SIG-M5 treated with dmso at 0.1 percent for 504 hours (cell line): ENCODE data around the gene CRAT.
A peak's percentile ranks its signal among the peaks of the same experiment; 100 is the strongest.

Source experiments
- DNase-seq: peaks from one replicate; lab custom pipeline; 2025; ENCODE audit not compliant: unreplicated experiment; lab: John Stamatoyannopoulos, UW

Gene CRAT

GRCh38 chr9:129111528-129112151 is 1.0 kb upstream of the CRAT start:
- peak; percentile 20 for DNase-seq

DNA sequence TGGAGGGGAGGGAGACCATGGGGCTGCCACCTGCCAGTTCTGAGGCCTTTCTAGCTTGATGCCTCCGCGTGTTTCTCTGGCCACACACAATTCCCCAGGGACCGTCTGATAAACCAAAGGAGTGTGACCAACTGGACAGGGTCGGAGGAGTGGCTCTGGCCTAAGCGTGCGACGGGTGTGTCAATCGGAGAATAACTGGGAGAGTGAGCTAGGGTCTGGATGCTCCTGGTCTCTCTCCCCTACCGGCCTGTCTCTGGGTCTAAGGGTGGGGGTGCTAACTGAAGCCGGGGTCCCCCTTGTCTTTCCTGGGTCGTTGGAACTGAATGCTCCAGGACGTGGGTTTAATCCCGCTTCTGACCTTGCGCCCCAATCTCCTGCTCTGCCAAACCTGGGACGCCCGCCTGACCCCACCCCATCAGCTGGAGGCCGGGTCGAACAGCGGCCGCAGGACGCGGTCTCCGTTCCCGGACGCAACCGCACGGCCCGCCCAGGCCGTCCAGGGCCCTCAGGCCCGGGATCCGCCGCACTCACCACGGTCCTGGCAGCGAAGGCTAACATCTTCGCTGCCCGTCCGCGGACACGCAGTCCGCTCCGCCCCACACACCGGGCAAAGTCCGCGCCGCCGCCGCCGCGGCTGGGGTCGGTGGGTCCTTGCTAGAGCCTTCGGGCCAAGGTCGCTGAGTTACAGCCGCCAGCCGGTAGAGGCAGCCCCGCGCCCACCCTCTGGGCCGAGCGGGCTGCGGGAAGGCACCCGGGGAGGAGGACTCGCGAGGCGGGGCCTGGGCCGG is 447 bp downstream of the CRAT start:
- no peak for DNase-seq

GRCh38 chr9:129109537-129109903 is 1.1 kb downstream of the CRAT start:
- peak; percentile 71 for DNase-seq

DNA sequence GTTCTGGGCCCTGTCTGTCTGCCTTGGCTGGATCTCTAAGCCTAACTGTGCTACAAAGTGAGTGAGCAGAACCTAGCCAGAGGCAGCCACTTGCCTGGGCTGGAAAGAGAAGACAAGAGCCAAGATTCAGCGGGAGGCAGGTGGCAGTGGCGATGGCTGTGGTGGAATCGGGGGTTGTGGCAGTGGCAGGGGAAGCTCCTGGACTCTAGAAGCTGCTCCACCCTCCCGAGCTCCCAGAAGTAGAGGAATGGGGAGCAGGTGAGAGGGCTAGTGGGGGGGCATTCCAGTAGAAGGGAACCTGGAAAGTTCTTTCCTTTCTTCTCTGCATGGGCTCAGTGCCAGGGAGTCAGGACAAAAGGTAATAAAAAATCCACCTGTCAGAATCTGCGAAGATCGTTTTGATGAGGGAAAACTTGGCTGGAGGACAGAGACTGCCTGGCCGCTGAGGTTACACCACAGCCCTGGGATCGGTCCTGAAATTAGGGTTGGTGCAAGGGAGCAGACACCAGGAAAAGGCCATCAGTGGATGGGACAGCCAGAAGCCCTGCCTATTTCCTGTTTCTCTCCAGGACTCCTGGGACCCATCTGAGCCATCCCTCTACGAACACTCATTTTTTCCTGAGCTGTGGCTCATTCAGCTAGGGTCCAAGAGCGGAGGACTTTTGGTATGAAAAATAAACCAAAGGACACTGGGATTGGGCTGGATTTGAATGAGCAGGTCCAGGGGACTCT is 1.6 kb downstream of the CRAT start:
- DNase-seq, result no peak

DNA sequence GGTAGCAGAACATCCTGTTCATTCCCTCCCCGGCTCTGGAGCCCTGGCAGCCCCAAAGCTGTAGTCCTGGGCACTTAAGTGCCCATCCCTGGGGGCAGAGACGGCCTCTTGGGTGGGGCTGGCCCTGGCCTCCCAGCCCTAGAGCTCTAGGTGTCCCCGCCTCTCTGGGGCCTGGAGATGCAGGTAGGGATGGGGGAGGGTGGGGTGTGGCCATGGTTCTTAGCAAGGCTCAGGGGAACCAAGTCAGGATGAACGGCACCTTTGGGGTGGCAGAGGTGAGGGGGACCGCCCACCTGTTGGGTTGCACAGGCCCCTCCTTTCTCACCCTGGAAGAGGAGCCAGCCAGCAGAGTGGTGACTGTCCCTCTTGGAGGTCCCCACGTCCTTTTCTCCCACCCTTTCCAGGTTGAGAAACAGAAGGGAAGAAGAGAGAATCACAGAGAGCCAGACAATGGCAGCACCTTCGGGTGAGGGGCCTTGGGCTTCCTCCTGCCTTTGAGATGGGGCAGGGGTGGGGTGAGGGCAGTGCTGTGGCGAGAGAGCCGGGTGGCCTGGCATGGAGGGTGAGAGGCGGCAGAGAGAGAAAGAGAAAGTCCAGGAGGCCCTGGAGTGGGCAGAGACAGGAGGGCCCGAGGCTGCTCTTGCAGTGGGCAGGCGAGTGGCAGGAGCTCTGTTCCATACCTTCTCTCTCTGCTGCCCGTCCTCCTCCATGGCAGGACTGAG is 2.3 kb downstream of the CRAT start:
- no peak for DNase-seq

DNA sequence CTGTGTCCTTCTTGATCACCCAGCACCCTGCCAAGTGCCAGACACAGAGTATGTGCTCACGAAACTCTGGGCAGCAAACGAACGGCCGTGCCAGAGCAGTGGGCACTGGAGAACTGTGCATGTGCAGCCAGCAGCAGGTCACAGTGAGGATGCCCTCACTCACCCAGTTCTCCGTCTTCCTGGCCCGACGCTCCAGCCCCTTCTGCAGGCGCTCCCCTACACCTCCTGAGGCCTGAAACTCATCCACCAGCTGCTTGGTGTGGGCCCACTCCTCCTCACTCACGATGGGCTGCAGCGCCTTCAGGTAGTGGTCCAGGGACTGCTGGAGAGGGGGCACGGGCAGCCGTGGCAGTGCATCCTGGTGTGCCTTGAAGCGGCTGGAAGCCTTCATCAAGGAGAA is 2.9 kb downstream of the CRAT start:
- DNase-seq, result no peak

GRCh38 chr9:129105857-129106694 is 4.5 kb downstream of the CRAT start:
- no peak for DNase-seq

GRCh38 chr9:129104051-129104450 is 6.5 kb downstream of the CRAT start:
- DNase-seq, result no peak

DNA sequence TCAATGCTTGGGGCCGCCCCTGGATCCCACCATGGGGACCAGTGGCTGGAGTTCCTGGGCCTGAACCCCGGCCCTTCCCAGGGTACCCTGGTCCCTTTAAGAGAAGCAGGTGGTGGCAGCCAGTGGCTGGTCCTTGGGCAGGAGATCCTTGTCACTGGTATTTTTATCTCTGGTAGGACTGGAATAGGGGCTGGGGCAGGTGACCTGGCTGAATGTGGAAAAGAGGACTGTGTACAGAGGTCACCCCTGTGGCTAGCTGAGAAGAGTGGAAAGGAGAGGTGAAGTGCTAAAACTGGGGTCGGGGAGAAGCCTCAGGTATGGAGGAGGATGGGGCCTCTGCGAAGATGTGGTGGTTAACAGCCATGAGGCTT is 7.0 kb downstream of the CRAT start:
- DNase-seq, result no peak

DNA sequence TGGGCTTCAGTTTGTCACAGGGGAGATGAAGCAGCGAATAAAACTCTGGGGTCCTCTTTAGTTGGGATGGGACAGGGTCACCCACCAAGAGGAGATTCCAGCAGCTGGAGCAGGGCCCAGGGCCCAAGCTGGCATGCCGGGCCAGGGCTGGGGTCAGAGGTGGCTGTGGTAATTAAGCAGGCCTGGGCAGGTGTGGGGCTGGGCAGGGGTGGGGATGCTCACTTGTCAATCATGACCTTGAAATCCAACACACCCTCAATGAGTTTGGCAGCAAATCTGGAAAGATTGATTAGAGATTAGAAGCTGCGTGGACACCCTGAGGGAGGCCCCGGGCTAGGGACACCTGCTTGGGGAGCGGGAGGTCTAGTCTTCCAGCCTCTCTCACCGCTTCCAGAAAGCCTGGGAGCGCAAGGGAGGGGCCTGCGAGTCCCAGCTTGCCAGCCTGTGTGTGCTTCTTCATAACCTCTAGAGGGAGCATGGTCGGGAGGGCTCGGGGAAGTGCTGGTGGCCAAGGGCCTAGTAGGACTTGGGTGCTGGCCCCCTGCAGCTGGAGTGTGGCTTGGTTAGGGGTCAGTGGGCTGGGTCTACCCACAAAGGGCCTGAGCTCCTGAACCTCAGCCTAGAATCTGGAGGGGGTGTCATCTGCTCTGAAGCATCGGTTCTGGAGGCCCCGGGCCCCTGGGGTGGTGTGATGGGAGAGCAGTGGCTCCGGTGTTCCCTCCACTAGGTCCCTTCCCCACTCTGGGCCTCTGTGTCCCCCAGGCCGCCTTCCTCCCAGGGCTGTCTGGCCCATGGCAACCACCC is 7.6 kb downstream of the CRAT start:
- DNase-seq, result peak; percentile 65

GRCh38 chr9:129102095-129102525 is 8.5 kb downstream of the CRAT start:
- DNase-seq, result no peak

- DNase-seq, result no peak
Observed at GRCh38 chr9:129101279-129101678, 9.3 kb downstream of the CRAT start.

DNA sequence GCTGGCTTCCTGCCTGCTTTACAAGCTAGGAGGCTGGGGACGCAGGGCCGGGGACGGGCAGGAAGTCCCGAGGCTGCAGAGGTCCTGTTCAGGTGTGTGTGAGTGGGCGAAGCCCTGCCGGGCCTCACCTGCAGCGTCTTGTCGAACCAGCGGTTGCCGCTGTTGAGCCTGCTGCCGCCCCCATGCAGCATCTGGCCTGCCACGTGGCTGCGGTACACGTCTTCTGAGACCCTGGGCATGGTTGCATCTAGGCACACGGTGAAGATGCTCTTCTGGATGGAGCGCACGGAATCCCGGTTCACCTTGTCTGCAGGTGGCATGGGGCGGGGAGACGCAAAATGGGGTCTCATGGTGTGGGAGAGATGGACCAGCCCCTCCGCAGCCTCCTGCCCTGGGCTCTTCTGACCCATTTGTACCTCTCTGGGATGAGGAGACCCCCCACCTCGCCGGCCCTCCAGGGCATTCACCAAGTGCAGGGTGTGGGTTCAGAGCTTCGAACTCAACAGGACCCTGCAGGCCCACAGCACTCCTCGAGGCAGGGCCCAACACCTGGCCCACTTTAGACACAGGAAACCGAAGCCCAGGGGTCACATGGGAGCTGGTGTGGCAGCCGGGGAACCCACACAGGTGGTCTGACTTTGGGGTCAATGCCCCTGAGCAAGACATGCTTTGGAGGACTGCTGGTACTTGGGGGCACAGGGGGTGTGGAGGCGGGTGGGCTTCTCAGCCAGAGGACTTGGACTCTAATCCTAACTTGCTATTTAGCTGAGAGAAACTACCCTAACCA is 10.0 kb downstream of the CRAT start:
- DNase-seq, result no peak

- no peak for DNase-seq
Observed at GRCh38 chr9:129098328-129098727, 12.3 kb downstream of the CRAT start.

GRCh38 chr9:129097671-129098306 is 12.8 kb downstream of the CRAT start:
- no peak for DNase-seq

GRCh38 chr9:129095908-129096307 is 14.7 kb downstream of the CRAT start:
- DNase-seq, result no peak

GRCh38 chr9:129095170-129095667 is 15.4 kb downstream of the CRAT start:
- no peak for DNase-seq
